OCI-LY1 (cell line): Measurements from ENCODE around the gene SPAG6.

Experiments
- H2AFZ ChIP-seq: fragments of 200-600 bp; sonication (generic), shearing (Covaris generic); 2 replicates; pipeline ENCODE4 v1.6.0; 2014; ENCODE audit warnings: antibody characterized with exemption, mild to moderate bottlenecking, low read length
- H3F3A ChIP-seq: fragments of 200-600 bp; sonication (generic), shearing (Covaris generic); 2 replicates; pipeline ENCODE4 v1.6.0; 2014; ENCODE audit warnings: mild to moderate bottlenecking, antibody characterized with exemption, low read length, moderate library complexity; ENCODE audit not compliant: insufficient read depth
- H3K27ac ChIP-seq: fragments of 200-600 bp; sonication (generic); 2 replicates; pipeline ENCODE4 v1.5.1; 2014; ENCODE audit warnings: low read length, mixed run types, mild to moderate bottlenecking, low read depth; ENCODE audit not compliant: poor library complexity, severe bottlenecking
- H3K27me3 ChIP-seq: fragments of 200-600 bp; sonication (generic); 2 replicates; pipeline ENCODE4 v1.6.0; 2014; ENCODE audit warnings: antibody characterized with exemption, mild to moderate bottlenecking, low read length, moderate library complexity; ENCODE audit not compliant: insufficient read depth
- H3K36me3 ChIP-seq: fragments of 200-600 bp; sonication (generic); 2 replicates; pipeline ENCODE4 v1.6.1; 2014; ENCODE audit warnings: mild to moderate bottlenecking, antibody characterized with exemption, low read length, moderate library complexity, mixed read lengths; ENCODE audit not compliant: insufficient read depth
- H3K4me1 ChIP-seq: fragments of 200-600 bp; sonication (generic); 2 replicates; pipeline ENCODE4 v1.5.1; 2014; ENCODE audit warnings: mild to moderate bottlenecking, low read length, moderate library complexity; ENCODE audit not compliant: insufficient read depth, severe bottlenecking
- H3K4me2 ChIP-seq: fragments of 200-600 bp; sonication (generic), shearing (Covaris generic); 2 replicates; pipeline ENCODE4 v1.6.1; 2014; ENCODE audit warnings: low read length
- H3K4me3 ChIP-seq: fragments of 200-600 bp; sonication (generic); 2 replicates; pipeline ENCODE4 v1.5.1; 2014; ENCODE audit warnings: low read length, low read depth, mild to moderate bottlenecking, mixed read lengths; ENCODE audit not compliant: poor library complexity, severe bottlenecking
- H3K79me2 ChIP-seq: fragments of 200-600 bp; shearing (Covaris generic); 2 replicates; pipeline ENCODE4 v1.6.1; 2016; ENCODE audit warnings: mixed run types, low read length, mixed read lengths; ENCODE audit not compliant: insufficient read depth
- H3K9ac ChIP-seq: fragments of 200-600 bp; sonication (generic), shearing (Covaris generic); 2 replicates; pipeline ENCODE4 v1.6.1; 2014; ENCODE audit warnings: mild to moderate bottlenecking, low read length, mixed read lengths
- H3K9me2 ChIP-seq: fragments of 200-600 bp; sonication (generic), shearing (Covaris generic); 2 replicates; pipeline ENCODE4 v1.6.1; 2014; ENCODE audit warnings: low read depth, mild to moderate bottlenecking, low read length, mixed read lengths
- H3K9me3 ChIP-seq: fragments of 200-600 bp; shearing (Covaris generic); 2 replicates; pipeline ENCODE4 v1.6.1; 2014; ENCODE audit warnings: low read length, mixed read lengths
- H4K20me1 ChIP-seq: fragments of 200-600 bp; sonication (generic), shearing (Covaris generic); 2 replicates; pipeline ENCODE4 v1.6.0; 2016; ENCODE audit warnings: mild to moderate bottlenecking, low read length; ENCODE audit not compliant: insufficient read depth
- EZH2 ChIP-seq: fragments of 200-600 bp; sonication (generic), shearing (Covaris generic); IDR thresholded peaks from 2 replicates; pipeline ENCODE4 v1.8.0; 2017; ENCODE audit warnings: borderline replicate concordance, mixed run types, mild to moderate bottlenecking, antibody characterized with exemption, low read length, moderate library complexity, mixed read lengths
- TF ChIP-seq, protein P1 (sequence below): fragments of 200-600 bp; sonication (generic), shearing (Covaris generic); IDR thresholded peaks from 2 replicates; pipeline ENCODE4 v1.5.1; 2017; ENCODE audit warnings: mild to moderate bottlenecking, antibody characterized with exemption, low read length, moderate library complexity, mixed read lengths

SPAG6 gene

DNA sequence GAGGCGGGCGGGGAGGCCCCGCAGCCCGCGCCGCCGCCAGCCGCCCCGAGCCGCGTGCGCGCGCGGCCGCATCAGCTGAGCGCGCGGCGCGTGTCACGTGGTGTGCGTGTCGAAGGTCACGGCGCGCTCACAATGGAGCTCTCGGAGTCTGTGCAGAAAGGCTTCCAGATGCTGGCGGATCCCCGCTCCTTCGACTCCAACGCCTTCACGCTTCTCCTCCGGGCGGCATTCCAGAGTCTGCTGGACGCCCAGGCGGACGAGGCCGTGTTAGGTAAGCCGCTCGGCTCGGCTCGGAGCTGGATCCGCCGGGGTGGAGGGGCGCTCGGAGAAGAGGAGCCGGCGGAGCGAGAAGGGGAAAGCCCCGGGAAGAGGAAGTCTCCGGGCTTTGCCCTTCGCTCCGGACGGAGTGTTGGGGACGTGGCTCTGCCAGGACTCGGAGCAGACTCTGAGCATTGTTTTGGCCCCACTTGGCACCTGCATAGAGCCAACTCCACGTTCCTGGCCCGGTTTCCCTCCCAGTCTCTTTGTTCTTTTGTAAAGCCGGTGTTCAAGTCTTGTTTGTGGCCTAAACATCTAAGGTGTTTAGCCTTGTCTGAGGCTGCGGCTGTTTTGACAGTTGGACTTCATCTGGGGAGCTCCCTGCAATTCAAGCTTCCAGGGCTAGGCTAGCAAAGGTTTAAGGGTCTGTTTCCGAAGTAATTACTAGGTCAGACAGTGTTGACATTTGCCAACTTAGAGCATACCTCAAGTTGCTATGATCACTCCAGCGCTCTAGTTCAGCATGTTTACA is 28.8 kb upstream of the SPAG6 start, which contains the start of gene COMMD3:
COMMD3 (plus strand) TSS at position 103 of the 790 bp plus-strand sequence; CDS start at position 133, 30 bp downstream.
- H3K9me3 ChIP-seq, result no peaks in the 10 kb centered on the region
- peaks cover 6% of the 10 kb centered on the region; the same call in 1 of the 2 replicates for H3K36me3 ChIP-seq
- H4K20me1 ChIP-seq, result no peaks in the 10 kb centered on the region; the same call in 1 of the 2 replicates
- no peaks in the 10 kb centered on the region for H3K27me3 ChIP-seq
- peak within 1 kb of the TSS; percentile 74 for H3K9ac ChIP-seq
- no peaks in the 10 kb centered on the region for H3K79me2 ChIP-seq
- H3K27ac ChIP-seq, result peak within 1 kb of the TSS; percentile 54
- no peak for TF ChIP-seq EZH2
- TF ChIP-seq, protein P1, sequence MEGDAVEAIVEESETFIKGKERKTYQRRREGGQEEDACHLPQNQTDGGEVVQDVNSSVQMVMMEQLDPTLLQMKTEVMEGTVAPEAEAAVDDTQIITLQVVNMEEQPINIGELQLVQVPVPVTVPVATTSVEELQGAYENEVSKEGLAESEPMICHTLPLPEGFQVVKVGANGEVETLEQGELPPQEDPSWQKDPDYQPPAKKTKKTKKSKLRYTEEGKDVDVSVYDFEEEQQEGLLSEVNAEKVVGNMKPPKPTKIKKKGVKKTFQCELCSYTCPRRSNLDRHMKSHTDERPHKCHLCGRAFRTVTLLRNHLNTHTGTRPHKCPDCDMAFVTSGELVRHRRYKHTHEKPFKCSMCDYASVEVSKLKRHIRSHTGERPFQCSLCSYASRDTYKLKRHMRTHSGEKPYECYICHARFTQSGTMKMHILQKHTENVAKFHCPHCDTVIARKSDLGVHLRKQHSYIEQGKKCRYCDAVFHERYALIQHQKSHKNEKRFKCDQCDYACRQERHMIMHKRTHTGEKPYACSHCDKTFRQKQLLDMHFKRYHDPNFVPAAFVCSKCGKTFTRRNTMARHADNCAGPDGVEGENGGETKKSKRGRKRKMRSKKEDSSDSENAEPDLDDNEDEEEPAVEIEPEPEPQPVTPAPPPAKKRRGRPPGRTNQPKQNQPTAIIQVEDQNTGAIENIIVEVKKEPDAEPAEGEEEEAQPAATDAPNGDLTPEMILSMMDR, result no peak
- peak within 1 kb of the TSS; percentile 56; the same call in 1 of the 2 replicates for H2AFZ ChIP-seq
- no peaks in the 10 kb centered on the region for H3F3A ChIP-seq
- H3K9me2 ChIP-seq, result no peaks in the 10 kb centered on the region
- H3K4me3 ChIP-seq, result peak within 1 kb of the TSS; percentile 83
- peaks cover 30% of the 10 kb centered on the region for H3K4me1 ChIP-seq
- peak within 1 kb of the TSS; percentile 87 for H3K4me2 ChIP-seq

DNA sequence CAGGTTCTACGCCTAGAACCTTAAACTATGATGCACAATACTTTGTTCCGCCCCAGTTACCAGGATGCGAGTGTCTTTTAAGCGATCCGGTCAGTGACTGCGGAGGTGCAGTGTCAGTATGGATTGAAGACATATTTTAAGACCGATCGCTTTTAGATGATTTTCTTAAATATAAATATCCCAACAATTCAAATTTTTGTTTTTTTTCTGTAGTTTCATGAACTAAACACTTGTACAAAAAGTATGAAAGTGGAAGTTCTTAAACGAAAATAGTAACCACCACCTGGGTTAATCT is 28.3 kb upstream of the SPAG6 start:
- Histone ChIP-seq H2AFZ (no peak overlapping the region), H3K4me3 (peak overlapping the region; percentile 83), H3K79me2 (no peaks in the 10 kb centered on the region), H3K9me3 (no peaks in the 10 kb centered on the region), H3F3A (no peaks in the 10 kb centered on the region), H3K9ac (peak overlapping the region; percentile 72), H3K9me2 (no peaks in the 10 kb centered on the region), H3K27me3 (no peaks in the 10 kb centered on the region), H3K4me2 (peak overlapping the region; percentile 87), H3K27ac (peak overlapping the region; percentile 54), H3K36me3 (peaks cover 6% of the 10 kb centered on the region; the same call in 1 of the 2 replicates), H4K20me1 (no peaks in the 10 kb centered on the region; the same call in 1 of the 2 replicates), H3K4me1 (peaks cover 31% of the 10 kb centered on the region)
- TF ChIP-seq, protein P1, result no peak
- no peak for TF ChIP-seq EZH2

DNA sequence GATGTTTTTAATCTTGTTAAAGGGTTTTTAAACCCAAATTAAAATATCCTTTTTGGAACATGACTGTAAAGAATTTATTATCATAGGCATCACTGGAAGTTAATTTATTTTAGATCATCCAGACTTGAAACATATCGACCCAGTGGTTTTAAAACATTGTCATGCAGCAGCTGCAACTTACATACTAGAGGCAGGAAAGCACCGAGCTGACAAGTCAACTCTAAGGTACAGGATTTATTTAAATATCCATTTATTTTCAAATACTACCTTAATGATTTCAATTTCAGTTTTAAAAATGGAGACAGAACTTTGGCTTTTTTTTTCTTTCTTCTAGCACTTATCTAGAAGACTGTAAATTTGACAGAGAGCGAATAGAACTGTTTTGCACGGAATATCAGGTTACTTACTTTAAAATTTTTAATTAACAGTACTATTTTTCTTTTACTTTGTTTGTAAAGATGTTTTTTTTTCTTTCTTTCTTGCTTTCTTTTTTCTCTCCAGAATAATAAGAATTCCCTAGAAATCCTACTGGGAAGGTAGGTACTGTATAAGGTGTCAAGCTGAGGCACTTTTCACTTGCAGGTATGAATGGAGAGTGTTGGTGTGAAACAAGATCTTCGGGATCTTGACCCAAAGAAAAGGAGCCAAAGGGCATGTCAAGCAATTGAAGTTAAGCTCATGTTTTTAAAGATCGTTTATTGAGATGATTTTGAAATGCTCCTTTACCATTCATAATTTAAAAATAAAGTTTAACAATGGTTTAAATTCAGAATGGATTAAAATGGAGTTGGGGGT is 27.3 kb upstream of the SPAG6 start:
- no peak for TF ChIP-seq EZH2
- TF ChIP-seq, protein P1, result no peak
- H3K9me3 ChIP-seq, result no peaks in the 10 kb centered on the region
- no peak overlapping the region for H2AFZ ChIP-seq
- peak overlapping the region; percentile 87 for H3K4me2 ChIP-seq
- H3K4me3 ChIP-seq, result peak overlapping the region; percentile 83
- H3K36me3 ChIP-seq, result peaks cover 6% of the 10 kb centered on the region; the same call in 1 of the 2 replicates
- no peaks in the 10 kb centered on the region for H3K27me3 ChIP-seq
- no peaks in the 10 kb centered on the region for H3F3A ChIP-seq
- no peaks in the 10 kb centered on the region; the same call in 1 of the 2 replicates for H4K20me1 ChIP-seq
- no peak overlapping the region for H3K9ac ChIP-seq
- H3K27ac ChIP-seq, result no peak overlapping the region
- no peaks in the 10 kb centered on the region for H3K9me2 ChIP-seq
- no peaks in the 10 kb centered on the region for H3K79me2 ChIP-seq
- H3K4me1 ChIP-seq, result peaks cover 40% of the 10 kb centered on the region
